ENCODE data around the gene HS6ST1. TPM values are rescaled to one million over a fixed set of nuclear protein-coding genes. Genes with fewer than 3 reads are reported as not detected.
"Not testable (repeated sequence)": the region's sequence is repeated elsewhere in the genome, so short reads cannot be mapped to it uniquely, and the experiment has no call there.

The HS6ST1 gene
- total RNA-seq, 2 donors from 2014 or later = 19.0 to 25.8 TPM

DNA sequence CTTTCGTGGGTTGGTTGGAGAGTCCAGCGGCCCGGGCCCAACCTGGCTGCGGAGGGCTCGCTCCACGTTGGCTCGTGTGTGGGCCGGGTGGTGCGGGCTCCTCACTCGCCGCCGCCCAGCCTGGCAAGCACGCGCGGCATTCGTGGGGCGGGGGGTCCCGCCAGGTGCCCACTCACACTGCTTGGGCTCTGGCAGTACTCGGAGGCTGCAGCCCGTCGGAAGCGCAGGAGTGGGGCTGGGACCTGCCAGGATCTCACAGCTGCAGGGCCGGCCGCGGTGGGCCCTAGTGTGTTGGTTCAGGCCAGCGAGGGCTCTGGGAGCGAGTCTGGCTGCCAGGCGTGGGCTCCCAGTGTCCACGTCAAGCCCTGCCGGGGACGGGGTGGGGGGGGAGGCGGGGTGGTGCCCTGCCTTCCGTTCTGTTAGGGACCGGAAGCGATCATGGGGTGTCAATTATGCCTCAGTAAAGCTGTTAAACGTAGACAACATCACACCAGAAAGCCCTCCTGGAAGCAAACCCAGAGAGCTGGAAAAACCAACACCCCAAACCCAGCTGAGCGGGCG lies 1.0 kb upstream of the HS6ST1 start:
- Histone ChIP-seq H3K36me3 (no peaks in the 10 kb centered on the region), H3K27ac (no peak overlapping the region), H3K4me3 (peak overlapping the region in 1 of 2 donors; percentile 79), H3K9me3 (no peaks in the 10 kb centered on the region), H3K27me3 (no peaks in the 10 kb centered on the region), H3K4me1 (peaks cover 0 to 53% of the 10 kb centered on the region in 2 donors)
- TF ChIP-seq, protein P1, sequence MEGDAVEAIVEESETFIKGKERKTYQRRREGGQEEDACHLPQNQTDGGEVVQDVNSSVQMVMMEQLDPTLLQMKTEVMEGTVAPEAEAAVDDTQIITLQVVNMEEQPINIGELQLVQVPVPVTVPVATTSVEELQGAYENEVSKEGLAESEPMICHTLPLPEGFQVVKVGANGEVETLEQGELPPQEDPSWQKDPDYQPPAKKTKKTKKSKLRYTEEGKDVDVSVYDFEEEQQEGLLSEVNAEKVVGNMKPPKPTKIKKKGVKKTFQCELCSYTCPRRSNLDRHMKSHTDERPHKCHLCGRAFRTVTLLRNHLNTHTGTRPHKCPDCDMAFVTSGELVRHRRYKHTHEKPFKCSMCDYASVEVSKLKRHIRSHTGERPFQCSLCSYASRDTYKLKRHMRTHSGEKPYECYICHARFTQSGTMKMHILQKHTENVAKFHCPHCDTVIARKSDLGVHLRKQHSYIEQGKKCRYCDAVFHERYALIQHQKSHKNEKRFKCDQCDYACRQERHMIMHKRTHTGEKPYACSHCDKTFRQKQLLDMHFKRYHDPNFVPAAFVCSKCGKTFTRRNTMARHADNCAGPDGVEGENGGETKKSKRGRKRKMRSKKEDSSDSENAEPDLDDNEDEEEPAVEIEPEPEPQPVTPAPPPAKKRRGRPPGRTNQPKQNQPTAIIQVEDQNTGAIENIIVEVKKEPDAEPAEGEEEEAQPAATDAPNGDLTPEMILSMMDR (IDR thresholded peaks at IDR 0.05) = no peak
- DNase-seq (ENCODE audit: low spot score) = peak; percentile 57

DNA sequence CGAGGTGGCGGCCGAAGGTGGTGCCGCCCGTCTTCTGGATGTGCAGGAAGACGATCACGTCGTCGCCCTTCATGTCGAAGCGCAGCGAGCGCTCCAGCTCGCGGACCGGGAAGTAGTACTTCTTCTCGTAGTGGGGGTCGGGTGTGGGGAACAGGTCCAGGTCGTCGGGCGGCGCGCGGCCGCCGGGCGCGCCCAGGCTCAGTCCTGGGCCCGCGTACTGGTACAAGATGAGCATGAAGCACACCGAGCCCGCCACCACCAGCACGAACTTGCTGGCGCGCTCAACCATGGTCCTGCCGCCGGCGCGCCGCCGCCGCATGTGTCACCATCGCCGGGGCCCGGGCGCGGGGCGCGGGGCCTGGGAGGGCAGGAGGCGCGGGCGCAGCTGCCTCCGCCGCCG lies 423 bp downstream of the HS6ST1 start:
- H3K27me3 ChIP-seq, H3K36me3 ChIP-seq, H3K9me3 ChIP-seq, H3K27ac ChIP-seq: not testable (repeated sequence)
- Histone ChIP-seq H3K4me3 (peak overlapping the region; percentile 55 to 79), H3K4me1 (peaks cover 0 to 53% of the 10 kb centered on the region in 2 donors)
- peak; percentile 57 for DNase-seq (ENCODE audit: low spot score)

DNA sequence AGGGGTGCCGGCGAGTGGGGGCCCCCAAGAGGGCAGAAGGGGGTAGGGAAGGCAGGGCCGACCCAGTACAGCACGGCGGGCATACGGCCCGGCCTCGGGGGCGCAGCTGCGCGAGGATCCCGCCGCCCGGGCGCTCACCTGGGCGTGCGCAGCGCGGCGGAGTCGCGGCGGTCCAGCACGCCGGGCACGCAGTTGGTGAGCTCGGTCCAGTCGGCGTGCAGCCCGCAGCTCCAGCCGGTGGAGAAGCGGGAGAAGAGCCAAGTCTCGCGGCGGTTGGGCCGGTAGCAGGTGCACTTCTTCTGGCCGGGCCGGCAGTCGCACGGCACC lies 806 bp downstream of the HS6ST1 start:
- not testable (repeated sequence) for H3K36me3 ChIP-seq; H3K27me3 ChIP-seq; DNase-seq (ENCODE audit: low spot score); H3K9me3 ChIP-seq
- peaks cover 0 to 56% of the 10 kb centered on the region in 2 donors for H3K4me1 ChIP-seq
- peak overlapping the region; percentile 55 to 79 for H3K4me3 ChIP-seq
- peak overlapping the region in 1 of 2 donors; percentile 35 for H3K27ac ChIP-seq

DNA sequence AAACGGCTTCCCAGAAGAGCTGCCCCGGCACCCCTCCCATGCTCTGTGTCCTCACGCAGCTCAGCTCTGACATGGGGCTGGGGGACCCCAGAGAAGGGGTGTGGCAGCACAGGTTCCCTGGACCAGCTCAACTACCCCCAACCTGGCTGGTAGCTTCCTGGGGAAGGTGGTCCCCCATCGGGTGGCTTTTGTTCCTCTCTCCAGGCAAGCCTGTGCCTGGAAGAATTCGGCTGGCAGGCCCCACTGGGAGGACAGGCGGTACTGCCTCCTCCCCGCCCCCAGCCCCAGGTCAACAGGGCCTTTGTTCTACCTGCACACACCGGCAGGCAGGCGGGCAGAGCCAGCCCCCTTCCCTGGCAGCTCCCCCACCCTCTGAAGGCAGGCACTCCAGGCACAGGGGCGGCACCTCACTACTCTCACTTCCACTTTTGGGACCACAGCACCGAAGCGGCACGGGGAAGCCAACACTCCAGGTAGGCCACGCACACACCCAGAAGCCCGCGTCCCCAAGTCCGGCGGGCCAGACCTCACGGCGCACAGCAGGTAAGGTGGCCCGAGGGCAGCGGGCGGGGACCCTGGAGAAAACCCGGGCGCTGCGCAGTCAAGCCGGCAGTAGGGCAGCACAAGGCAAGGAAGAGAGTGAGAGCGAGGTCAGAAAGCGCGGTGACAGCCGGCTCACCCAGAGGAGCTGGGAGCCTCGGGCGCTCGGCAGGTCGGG lies 1.3 kb downstream of the HS6ST1 start:
- TF ChIP-seq, protein P1 (IDR thresholded peaks at IDR 0.05) = no peak
- peak; percentile 59 for DNase-seq (ENCODE audit: low spot score)
- no peaks in the 10 kb centered on the region for H3K9me3 ChIP-seq
- H3K36me3 ChIP-seq = no peaks in the 10 kb centered on the region
- peaks cover 0 to 51% of the 10 kb centered on the region in 2 donors for H3K4me1 ChIP-seq
- H3K27ac ChIP-seq = peak overlapping the region in 1 of 2 donors; percentile 35
- no peaks in the 10 kb centered on the region for H3K27me3 ChIP-seq
- H3K4me3 ChIP-seq = peak overlapping the region; percentile 55 to 79

DNA sequence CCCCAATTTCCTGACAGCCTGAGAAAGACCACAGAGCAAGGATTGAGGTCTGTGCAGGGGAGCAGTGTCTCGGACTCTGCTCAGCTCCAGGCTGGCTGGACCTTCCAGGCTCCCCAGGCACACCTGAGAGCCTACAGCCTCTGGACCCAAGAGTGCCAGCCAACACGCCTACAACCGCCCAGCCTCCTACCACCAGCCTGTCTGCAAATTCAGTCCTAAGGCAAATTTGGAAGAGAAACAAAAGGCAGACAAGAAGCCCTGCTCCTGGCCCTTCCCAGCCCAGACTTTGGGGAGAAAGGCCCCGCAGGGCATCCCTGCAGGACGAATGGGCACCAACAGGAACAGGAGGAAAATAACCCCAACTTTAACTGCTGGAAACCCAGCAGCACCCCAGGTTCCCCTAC lies 1.9 kb downstream of the HS6ST1 start:
- Histone ChIP-seq H3K4me3 (peak overlapping the region; percentile 55 to 79), H3K9me3 (no peaks in the 10 kb centered on the region), H3K27me3 (no peaks in the 10 kb centered on the region), H3K27ac (no peak overlapping the region), H3K4me1 (peaks cover 0 to 48% of the 10 kb centered on the region in 2 donors), H3K36me3 (no peaks in the 10 kb centered on the region)
- TF ChIP-seq, protein P1 (IDR thresholded peaks at IDR 0.05) = no peak
- DNase-seq (ENCODE audit: low spot score) = peak; percentile 47

DNA sequence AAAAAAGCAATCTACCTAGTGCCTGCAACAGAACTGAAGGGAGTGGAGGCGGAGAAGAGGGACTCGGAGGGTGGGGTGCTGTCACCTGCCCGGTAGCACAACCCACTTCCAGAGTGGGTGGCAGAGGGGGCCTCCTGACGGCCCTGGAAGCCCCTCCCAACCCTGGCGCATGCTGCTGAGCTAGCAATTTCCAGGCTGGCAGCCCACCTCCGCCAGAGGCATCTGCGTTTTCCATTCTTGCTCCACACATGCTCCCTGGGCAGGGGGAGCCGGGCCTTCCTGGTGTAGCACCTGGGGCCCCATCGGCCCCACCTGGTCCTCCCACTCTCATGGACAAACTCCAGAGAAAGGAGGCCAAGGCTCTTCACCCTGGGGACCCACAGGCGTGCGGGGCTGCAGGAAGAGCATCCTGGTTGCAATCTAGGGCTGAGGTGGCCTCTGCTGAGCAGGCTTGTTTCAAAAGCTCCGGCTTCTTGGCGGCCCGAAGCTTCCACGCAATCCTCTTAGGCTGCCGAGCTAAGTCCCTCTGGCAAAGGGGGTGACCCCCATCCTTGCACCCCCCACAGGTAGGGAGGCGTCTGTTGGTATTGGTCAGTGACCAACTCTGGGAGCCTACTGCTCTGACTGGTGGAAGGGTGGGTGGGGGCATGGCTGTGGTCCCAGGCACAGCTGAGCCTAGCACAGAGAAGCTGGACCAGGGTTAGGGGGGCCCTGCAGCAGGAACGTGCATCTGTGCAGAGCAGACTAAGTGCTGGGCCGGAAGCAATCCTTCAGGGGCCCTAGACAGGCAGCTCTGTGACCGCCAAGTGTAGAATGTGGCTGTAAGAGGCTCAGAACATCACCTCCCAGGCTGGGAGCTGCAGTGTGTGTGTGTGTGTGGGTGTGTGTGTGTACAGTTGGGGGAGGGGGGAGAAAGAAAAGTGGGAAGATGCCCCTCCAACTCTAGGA lies 2.6 kb downstream of the HS6ST1 start:
- Histone ChIP-seq H3K9me3 (no peaks in the 10 kb centered on the region), H3K4me3 (peak overlapping the region in 1 of 2 donors; percentile 79), H3K27ac (no peak overlapping the region), H3K36me3 (no peaks in the 10 kb centered on the region), H3K27me3 (no peaks in the 10 kb centered on the region), H3K4me1 (peaks cover 0 to 42% of the 10 kb centered on the region in 2 donors)
- peak; percentile 56 for DNase-seq (ENCODE audit: low spot score)
- TF ChIP-seq, protein P1 (IDR thresholded peaks at IDR 0.05) = no peak

All from right atrium auricular region (tissue), 2 donors.